Stimulated activated CD4-positive, alpha-beta T cell treated with anti-CD3 and anti-CD28 coated beads, Interleukin-2, amount 100 ng/mL, for 48 hours (primary cell): ENCODE measurements around the gene EFCAB12.

Experiments
- DNase-seq, 2 donors: peaks; one replicate each; pipeline ENCODE4 v3.0.0-alpha.2; 2020

EFCAB12 gene

GRCh38 chr3:129428376-129429079 is at the start of gene EFCAB12:
EFCAB12 (minus strand) TSS chr3:129428636; CDS start chr3:129428488, 148 bp downstream.
- peak; percentile 87 to 88 for DNase-seq

- DNase-seq: no peak
These were observed 48.1 kb upstream of the EFCAB12 start for GRCh38 chr3:129476586-129476985.

GRCh38 chr3:129475863-129476262 is 47.4 kb upstream of the EFCAB12 start:
- DNase-seq: no peak

- no peak for DNase-seq
These were observed 46.8 kb upstream of the EFCAB12 start for GRCh38 chr3:129474984-129475804.

GRCh38 chr3:129473769-129474152 is 45.3 kb upstream of the EFCAB12 start:
- no peak for DNase-seq

- no peak for DNase-seq
These were observed 44.8 kb upstream of the EFCAB12 start for GRCh38 chr3:129473067-129473768.

- no peak for DNase-seq
These were observed 42.4 kb upstream of the EFCAB12 start for GRCh38 chr3:129470861-129471260.

GRCh38 chr3:129469026-129469425 is 40.6 kb upstream of the EFCAB12 start:
- DNase-seq: no peak

- no peak for DNase-seq
These were observed 39.5 kb upstream of the EFCAB12 start for GRCh38 chr3:129467932-129468331.

- no peak for DNase-seq
These were observed 35.3 kb upstream of the EFCAB12 start for GRCh38 chr3:129463716-129464115.

GRCh38 chr3:129463094-129463493 is 34.7 kb upstream of the EFCAB12 start:
- DNase-seq: no peak

GRCh38 chr3:129462361-129462968 is 34.0 kb upstream of the EFCAB12 start:
- no peak for DNase-seq

GRCh38 chr3:129461461-129462146 is 33.2 kb upstream of the EFCAB12 start:
- DNase-seq: no peak

- no peak for DNase-seq
These were observed 32.6 kb upstream of the EFCAB12 start for GRCh38 chr3:129461022-129461421.

- no peak for DNase-seq
These were observed 32.1 kb upstream of the EFCAB12 start for GRCh38 chr3:129460572-129460971.

- DNase-seq: no peak
These were observed 31.7 kb upstream of the EFCAB12 start for GRCh38 chr3:129460155-129460554.

- no peak for DNase-seq
These were observed 25.3 kb upstream of the EFCAB12 start for GRCh38 chr3:129453732-129454131.

GRCh38 chr3:129449279-129450115 is 21.1 kb upstream of the EFCAB12 start:
- no peak for DNase-seq

GRCh38 chr3:129448186-129448895 is 19.9 kb upstream of the EFCAB12 start:
- DNase-seq: no peak

GRCh38 chr3:129446926-129447325 is 18.5 kb upstream of the EFCAB12 start:
- DNase-seq: no peak

- no peak for DNase-seq
These were observed 17.0 kb upstream of the EFCAB12 start for GRCh38 chr3:129445471-129445870.
